Measurements from ENCODE around the gene CXCL11.

GRCh38 chr4:76053730-76054129, 17.9 kb upstream of the CXCL11 start:
- TF ChIP-seq POLR2A (IDR thresholded peaks at IDR 0.05) (no peak), CTCF (IDR thresholded peaks at IDR 0.05) (no peak), EP300 (IDR thresholded peaks at IDR 0.05) (no peak)

Measured in gastroesophageal sphincter (tissue), 3 donors.